ENCODE data around the gene SIX1. TPM values are rescaled to one million over a fixed set of nuclear protein-coding genes. Genes with fewer than 3 reads are reported as not detected.

The SIX1 gene
- total RNA-seq, 1 experiment from 2014 or later = 2.5 TPM

GRCh38 chr14:60630129-60630528, 19.1 kb downstream of the SIX1 start:
- no peak for TF ChIP-seq YY1 (IDR thresholded peaks at IDR 0.05; ENCODE audit: extremely low read depth, insufficient replicate concordance, low read depth, low read length)
- no peak for TF ChIP-seq SRF (IDR thresholded peaks at IDR 0.05; ENCODE audit: low read depth)
- TF ChIP-seq ZNF274 (IDR thresholded peaks at IDR 0.05; ENCODE audit: low read depth, low read length) = no peak
- TF ChIP-seq ATF3 (IDR thresholded peaks at IDR 0.05) = no peak
- TF ChIP-seq CTCF (IDR thresholded peaks at IDR 0.05 in 2 of 3, conservative IDR thresholded peaks at IDR 0.05 in 1 of 3; ENCODE audit: borderline replicate concordance in 1 of 3, insufficient read depth in 1 of 3, low read depth in 2 of 3, low read length in 2 of 3) = no peak
- no peak for TF ChIP-seq ELF1 (IDR thresholded peaks at IDR 0.05; ENCODE audit: borderline replicate concordance, low read depth)
- no peak for TF ChIP-seq POLR2A (IDR thresholded peaks at IDR 0.05; ENCODE audit: borderline replicate concordance, extremely low read depth, insufficient read depth, insufficient read length)
- no peak for TF ChIP-seq RAD21 (IDR thresholded peaks at IDR 0.05; ENCODE audit: low read depth)
- no peak for TF ChIP-seq SP1 (IDR thresholded peaks at IDR 0.05; ENCODE audit: low read depth)
- TF ChIP-seq MAX (IDR thresholded peaks at IDR 0.05) = no peak
- no peak for TF ChIP-seq CBX3 (IDR thresholded peaks at IDR 0.05; ENCODE audit: low read depth)
- no peak for TF ChIP-seq ZFX (IDR thresholded peaks at IDR 0.05)
- no peak for TF ChIP-seq ZBTB33 (IDR thresholded peaks at IDR 0.05; ENCODE audit: extremely low read depth, insufficient replicate concordance, low read length)
- TF ChIP-seq REST (IDR thresholded peaks at IDR 0.05; ENCODE audit: low read depth) = no peak
- TF ChIP-seq POLR2AphosphoS5 (IDR thresholded peaks at IDR 0.05; ENCODE audit: low read depth, low read length) = no peak
- no peak for TF ChIP-seq SIN3A (IDR thresholded peaks at IDR 0.05; ENCODE audit: low read depth)
- no peak for TF ChIP-seq EZH2phosphoT487 (IDR thresholded peaks at IDR 0.05; ENCODE audit: borderline replicate concordance)
- TF ChIP-seq CEBPB (IDR thresholded peaks at IDR 0.05; ENCODE audit: low read depth) = no peak
- TF ChIP-seq TCF7L2 (IDR thresholded peaks at IDR 0.05; ENCODE audit: borderline replicate concordance, extremely low read depth, insufficient read depth, insufficient read length) = no peak
- TF ChIP-seq JUND (IDR thresholded peaks at IDR 0.05) = no peak
- Histone ChIP-seq H3K4me2 (ENCODE audit: low read length) (no peak overlapping the region), H4K20me1 (ENCODE audit: insufficient read depth) (no peaks in the 10 kb centered on the region), H3K4me3 (replicated peaks in 1 of 2; ENCODE audit: low read depth in 1 of 2, low read length in 2 of 2) (no peak overlapping the region), H3K9me2 (ENCODE audit: insufficient read depth) (no peaks in the 10 kb centered on the region), H3K9ac (ENCODE audit: low read length) (no peak overlapping the region), H2AFZ (ENCODE audit: low read depth, low read length, poor library complexity, severe bottlenecking) (no peak overlapping the region), H3K27me3 (ENCODE audit: insufficient read depth, low read length) (no peaks in the 10 kb centered on the region), H3K27ac (ENCODE audit: low read depth, low read length) (no peak overlapping the region), H3K4me1 (ENCODE audit: control insufficient read depth in 1 of 2, insufficient read depth in 2 of 2, low read length in 2 of 2) (peaks cover 0 to 5% of the 10 kb centered on the region in 2 experiments; a peak in 1 of 4 replicates), H3K79me2 (ENCODE audit: insufficient read depth, low read length) (no peaks in the 10 kb centered on the region), H3K36me3 (ENCODE audit: control insufficient read depth in 1 of 2, insufficient read depth in 2 of 2, low read length in 2 of 2) (no peaks in the 10 kb centered on the region), H3K9me3 (ENCODE audit: control insufficient read depth in 1 of 2, insufficient read depth in 1 of 2, low read depth in 1 of 2, low read length in 2 of 2) (no peaks in the 10 kb centered on the region)
- intact Hi-C loops (cut with micrococcal nuclease) = no loop called here
- POLR2A ChIA-PET = no interaction called here
- DNase-seq (ENCODE audit: low read depth, low spot score) = no peak
- RAD21 ChIA-PET (ENCODE audit: low non-redundant PET in 1 of 2, low total read pairs in 2 of 2, uncharacterized antibody in 2 of 2, unreplicated experiment in 2 of 2) = no interaction called here
- no peak for ATAC-seq
- CTCF ChIA-PET = no interaction called here
- no TSS peak for BruUV-seq (replicated peaks)
